Testis (tissue), 2 donors: ENCODE data around the gene ARL15.

Experiments
- CTCF ChIP-seq, 3 experiments: fragments of 450-650 bp in 2 of 3; fragments of 200-600 bp in 1 of 3; sonication (generic) in 1 of 3; IDR thresholded peaks; one replicate each; pipeline ENCODE4 v1.5.1; 2016 to 2019; ENCODE audit warnings: antibody characterized with exemption in 3 of 3, mild to moderate bottlenecking in 2 of 3, moderate library complexity in 1 of 3
- POLR2A ChIP-seq: fragments of 450-650 bp; IDR thresholded peaks from one replicate; pipeline ENCODE4 v1.6.1; 2017; ENCODE audit warnings: antibody characterized with exemption, mild to moderate bottlenecking, moderate library complexity

GRCh38 chr5:54206580-54207229 lies 103.7 kb downstream of the ARL15 start:
- TF ChIP-seq CTCF (IDR thresholded peaks at IDR 0.05), result no peak
- TF ChIP-seq POLR2A, result no peak
